Testis (tissue), 3 donors: ENCODE measurements around the gene WFDC12. TPM values are rescaled to one million over a fixed set of nuclear protein-coding genes. Genes with fewer than 3 reads are reported as not detected.

Source experiments
- DNase-seq: peaks from one replicate; pipeline ENCODE4 v3.0.0-alpha.2; 2019
- H3K27ac ChIP-seq, 2 donors: fragments of 200-600 bp; sonication (generic); one replicate each; pipeline ENCODE4 v1.5.1; 2019
- H3K27me3 ChIP-seq: fragments of 200-600 bp; sonication (generic); one replicate; pipeline ENCODE4 v1.5.1; 2019
- H3K36me3 ChIP-seq: fragments of 200-600 bp; sonication (generic); one replicate; pipeline ENCODE4 v1.5.1; 2017; ENCODE audit warnings: low read depth; ENCODE audit errors: missing control alignments
- H3K4me1 ChIP-seq: fragments of 200-600 bp; sonication (generic); one replicate; pipeline ENCODE4 v1.5.1; 2019
- H3K4me3 ChIP-seq, 2 donors: fragments of 200-600 bp; sonication (generic); one replicate each; pipeline ENCODE4 v1.5.1; 2017 to 2019
- H3K9me3 ChIP-seq: fragments of 200-600 bp; sonication (generic); one replicate; pipeline ENCODE4 v1.5.1; 2017
- POLR2A ChIP-seq: fragments of 450-650 bp; IDR thresholded peaks from one replicate; pipeline ENCODE4 v1.6.1; 2017; ENCODE audit warnings: antibody characterized with exemption, mild to moderate bottlenecking, moderate library complexity
- whole genome bisulfite sequencing, 2 donors: methylation state at CpG; one replicate each; pipeline ENCODE4 v1.1.5; 2018; 5-methylcytosine and 5-hydroxymethylcytosine counted together
- intact Hi-C: fragments of 100-400 bp; cut with DNase I; formaldehyde crosslinking; loops from one replicate; pipeline ENCODE4 v1.15.1; 2023; ENCODE audit warnings: low total_unique reads
- polyA plus RNA-seq: library from polyadenylated mRNA; stranded (reverse); fragments of 350-450 nt; fragmentation: Illumina TruSeq; extraction: RNeasy Lipid Tissue Mini Kit (QIAGEN cat#74804); gene quantifications from one replicate; pipeline ENCODE4 v1.2.3, GENCODE V29; 2014; ENCODE audit warnings: low read depth, low replicate concordance; ENCODE audit not compliant: insufficient read depth
- total RNA-seq, 2 donors: library from RNA; depleted of rRNA; stranded (reverse); fragments of >200 nt; gene quantifications; one replicate each; pipeline ENCODE4 v1.2.3, GENCODE V29; 2016
- TF ChIP-seq, protein P1 (sequence below), 3 experiments: fragments of 450-650 bp in 2 of 3; fragments of 200-600 bp in 1 of 3; sonication (generic) in 1 of 3; IDR thresholded peaks; one replicate each; pipeline ENCODE4 v1.5.1; 2016 to 2019; ENCODE audit warnings: antibody characterized with exemption in 3 of 3, mild to moderate bottlenecking in 2 of 3, moderate library complexity in 1 of 3

The WFDC12 gene
- total and polyA plus RNA-seq, 3 donors from 2014 or later, result not detected

DNA sequence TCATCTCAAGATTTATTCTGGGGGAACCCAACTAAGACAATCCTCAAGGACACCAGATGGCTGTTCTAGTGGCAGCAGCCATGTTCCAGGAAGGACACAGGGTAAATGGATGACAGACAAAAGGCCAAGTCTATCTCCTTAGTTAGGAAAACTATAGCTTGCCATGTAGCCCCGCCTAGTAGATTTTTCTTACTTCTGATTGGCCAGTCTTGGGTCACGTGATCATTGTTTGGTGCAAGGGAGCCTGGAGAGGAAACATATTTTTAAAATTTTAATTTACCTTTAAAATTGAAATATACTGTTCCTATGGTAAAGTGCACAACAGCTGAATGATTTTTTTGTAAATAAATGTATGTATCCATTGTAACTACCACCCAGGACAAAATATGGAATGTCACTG lies 18.9 kb downstream of the WFDC12 start:
- H3K27ac ChIP-seq, result no peak overlapping the region
- no peaks in the 10 kb centered on the region for H3K4me1 ChIP-seq
- TF ChIP-seq, protein P1, sequence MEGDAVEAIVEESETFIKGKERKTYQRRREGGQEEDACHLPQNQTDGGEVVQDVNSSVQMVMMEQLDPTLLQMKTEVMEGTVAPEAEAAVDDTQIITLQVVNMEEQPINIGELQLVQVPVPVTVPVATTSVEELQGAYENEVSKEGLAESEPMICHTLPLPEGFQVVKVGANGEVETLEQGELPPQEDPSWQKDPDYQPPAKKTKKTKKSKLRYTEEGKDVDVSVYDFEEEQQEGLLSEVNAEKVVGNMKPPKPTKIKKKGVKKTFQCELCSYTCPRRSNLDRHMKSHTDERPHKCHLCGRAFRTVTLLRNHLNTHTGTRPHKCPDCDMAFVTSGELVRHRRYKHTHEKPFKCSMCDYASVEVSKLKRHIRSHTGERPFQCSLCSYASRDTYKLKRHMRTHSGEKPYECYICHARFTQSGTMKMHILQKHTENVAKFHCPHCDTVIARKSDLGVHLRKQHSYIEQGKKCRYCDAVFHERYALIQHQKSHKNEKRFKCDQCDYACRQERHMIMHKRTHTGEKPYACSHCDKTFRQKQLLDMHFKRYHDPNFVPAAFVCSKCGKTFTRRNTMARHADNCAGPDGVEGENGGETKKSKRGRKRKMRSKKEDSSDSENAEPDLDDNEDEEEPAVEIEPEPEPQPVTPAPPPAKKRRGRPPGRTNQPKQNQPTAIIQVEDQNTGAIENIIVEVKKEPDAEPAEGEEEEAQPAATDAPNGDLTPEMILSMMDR (IDR thresholded peaks at IDR 0.05), result no peak
- no peak for TF ChIP-seq POLR2A
- intact Hi-C loops, result no loop called here
- WGBS, 2 donors, result 85 to 90% methylated on average over 2 of the region's 2 CpGs
- DNase-seq, result no peak
- no peaks in the 10 kb centered on the region for H3K36me3 ChIP-seq
- H3K9me3 ChIP-seq, result no peaks in the 10 kb centered on the region
- H3K27me3 ChIP-seq, result no peaks in the 10 kb centered on the region
- no peak overlapping the region for H3K4me3 ChIP-seq

DNA sequence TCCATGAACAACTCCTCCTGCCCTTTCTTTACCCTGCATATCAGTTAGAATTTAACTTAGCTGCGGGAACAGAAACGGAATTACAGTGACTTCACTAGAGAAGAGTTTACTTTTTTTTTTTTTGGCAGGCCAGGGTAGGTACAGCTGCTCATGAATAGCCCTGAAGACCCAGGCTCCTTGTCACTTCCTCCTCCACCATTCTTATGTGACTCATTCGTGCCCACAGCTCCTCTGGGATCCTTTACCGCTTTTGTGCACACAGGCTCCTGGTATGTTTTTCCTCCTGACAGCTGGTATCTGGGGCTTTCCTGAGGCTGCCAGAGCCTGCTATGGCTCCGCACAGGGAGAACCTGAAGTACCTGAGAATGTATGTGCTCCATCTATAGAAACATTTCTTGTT lies 19.5 kb downstream of the WFDC12 start:
- H3K27me3 ChIP-seq, result no peaks in the 10 kb centered on the region
- no peaks in the 10 kb centered on the region for H3K4me1 ChIP-seq
- H3K9me3 ChIP-seq, result no peaks in the 10 kb centered on the region
- no peaks in the 10 kb centered on the region for H3K36me3 ChIP-seq
- DNase-seq, result no peak
- 73 to 82% methylated on average over 5 of the region's 5 CpGs for WGBS, 2 donors
- intact Hi-C loops, result no loop called here
- H3K27ac ChIP-seq, result no peak overlapping the region
- H3K4me3 ChIP-seq, result no peak overlapping the region
- TF ChIP-seq POLR2A, result no peak
- TF ChIP-seq, protein P1 (IDR thresholded peaks at IDR 0.05), result no peak

DNA sequence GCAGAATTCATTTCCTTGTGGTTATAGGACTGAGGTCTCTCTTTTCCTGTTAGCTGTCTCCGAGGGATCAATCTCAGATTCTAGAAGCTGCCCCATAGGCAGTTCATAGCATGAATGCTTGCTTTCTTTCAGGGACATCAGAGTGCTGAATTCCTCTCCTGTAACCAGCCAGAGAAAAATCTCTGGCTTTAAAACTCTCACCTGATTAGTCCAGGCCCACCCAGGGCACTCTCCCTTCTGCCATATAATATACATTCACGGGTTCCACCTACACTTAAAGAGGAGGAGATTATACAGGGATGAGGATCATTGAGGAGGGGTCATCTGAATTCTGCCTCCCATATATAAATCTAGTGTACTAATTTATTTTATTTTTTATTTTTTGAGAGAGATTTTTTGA lies 21.2 kb downstream of the WFDC12 start:
- Histone ChIP-seq H3K36me3 (no peaks in the 10 kb centered on the region), H3K27ac (no peak overlapping the region), H3K4me3 (no peak overlapping the region), H3K4me1 (no peaks in the 10 kb centered on the region), H3K27me3 (no peaks in the 10 kb centered on the region), H3K9me3 (no peaks in the 10 kb centered on the region)
- no peak for DNase-seq
- no peak for TF ChIP-seq POLR2A
- TF ChIP-seq, protein P1 (IDR thresholded peaks at IDR 0.05), result no peak
- intact Hi-C loops, result no loop called here
- 83 to 84% methylated on average over 2 of the region's 2 CpGs for WGBS, 2 donors

DNA sequence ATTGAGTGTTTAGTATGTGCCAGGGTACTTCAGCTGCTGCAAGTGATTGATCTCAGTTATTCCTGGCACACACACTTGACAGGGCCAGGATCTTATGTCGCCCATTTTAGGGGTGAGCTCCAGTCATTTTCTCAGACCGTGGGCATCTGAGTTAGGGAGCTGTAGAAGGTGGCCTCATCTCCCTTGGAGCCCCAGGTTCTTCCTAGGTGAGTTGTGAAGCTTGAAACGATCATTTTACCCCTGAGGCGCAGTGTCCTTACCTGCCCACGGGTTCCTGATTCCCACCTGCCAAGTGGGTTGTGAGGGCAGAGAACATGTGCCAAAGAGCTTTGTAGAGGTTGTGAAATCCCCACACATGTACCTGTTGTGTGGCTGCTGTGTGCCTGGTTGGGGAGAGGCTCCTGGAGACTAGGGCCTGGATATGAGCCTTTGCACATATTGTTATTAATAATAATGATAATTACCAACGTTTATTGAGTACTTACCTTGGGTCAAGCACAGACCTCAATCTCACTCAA lies 22.9 kb downstream of the WFDC12 start:
- Histone ChIP-seq H3K4me3 (peak overlapping the region in 1 of 2 donors; percentile 18), H3K27me3 (no peaks in the 10 kb centered on the region), H3K4me1 (no peaks in the 10 kb centered on the region), H3K9me3 (no peaks in the 10 kb centered on the region), H3K27ac (no peak overlapping the region), H3K36me3 (no peaks in the 10 kb centered on the region)
- 42 to 69% methylated on average over 6 of the region's 6 CpGs for WGBS, 2 donors
- TF ChIP-seq POLR2A, result no peak
- TF ChIP-seq, protein P1 (IDR thresholded peaks at IDR 0.05), result no peak
- DNase-seq, result no peak
- intact Hi-C loops, result no loop called here

DNA sequence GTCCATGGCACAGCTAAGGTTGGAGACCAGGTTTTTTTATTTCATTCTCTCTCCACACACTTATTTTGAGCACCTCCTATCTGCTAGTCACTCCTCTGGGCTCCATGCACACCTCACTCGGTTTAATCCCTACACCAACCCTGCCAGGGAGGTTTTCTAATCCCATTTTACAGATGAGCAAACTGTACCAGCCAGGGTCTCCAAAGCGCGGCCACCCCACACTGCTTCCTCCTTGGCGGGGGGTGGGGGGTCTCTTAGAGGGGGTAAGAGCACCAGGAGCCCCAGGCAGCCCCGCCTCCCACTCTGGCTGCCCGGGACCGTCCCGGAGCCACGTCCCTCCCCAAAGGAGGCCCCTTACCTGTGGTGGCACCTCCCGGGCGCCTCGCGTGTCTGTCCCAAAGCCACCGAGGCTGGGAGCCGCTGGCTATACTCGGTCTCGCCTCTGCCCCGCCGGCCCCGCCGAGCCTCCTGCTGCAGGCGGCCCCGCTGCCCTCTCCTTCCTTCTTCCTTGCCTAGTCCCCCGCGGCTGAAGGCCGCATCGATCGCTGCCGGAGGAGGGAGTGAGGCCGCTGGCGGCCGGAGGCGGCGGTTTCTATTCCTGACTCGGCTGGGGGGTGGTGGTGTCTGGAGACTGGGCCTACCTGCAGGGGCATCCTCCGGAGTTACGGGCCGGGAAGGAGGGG lies 23.6 kb downstream of the WFDC12 start, which contains the start of gene KCNS1:
TSS of gene KCNS1 (minus strand) at position 565 of the 683 bp plus-strand sequence. CDS start 1,891 bp downstream, outside the sequence.
- Histone ChIP-seq H3K4me3 (peak within 1 kb of the TSS in 1 of 2 donors; percentile 18), H3K27ac (no peak within 1 kb of the TSS), H3K4me1 (no peaks in the 10 kb centered on the region), H3K36me3 (no peaks in the 10 kb centered on the region), H3K9me3 (no peaks in the 10 kb centered on the region), H3K27me3 (no peaks in the 10 kb centered on the region)
- intact Hi-C loops, result no loop called here
- DNase-seq, result no peak
- 10 to 19% methylated on average over 3 to 38 of the region's 38 CpGs for WGBS, 2 donors
- TF ChIP-seq, protein P1 (IDR thresholded peaks at IDR 0.05), result no peak
- no peak for TF ChIP-seq POLR2A
